ENCODE measurements around the gene PPM1G.

PPM1G gene

DNA sequence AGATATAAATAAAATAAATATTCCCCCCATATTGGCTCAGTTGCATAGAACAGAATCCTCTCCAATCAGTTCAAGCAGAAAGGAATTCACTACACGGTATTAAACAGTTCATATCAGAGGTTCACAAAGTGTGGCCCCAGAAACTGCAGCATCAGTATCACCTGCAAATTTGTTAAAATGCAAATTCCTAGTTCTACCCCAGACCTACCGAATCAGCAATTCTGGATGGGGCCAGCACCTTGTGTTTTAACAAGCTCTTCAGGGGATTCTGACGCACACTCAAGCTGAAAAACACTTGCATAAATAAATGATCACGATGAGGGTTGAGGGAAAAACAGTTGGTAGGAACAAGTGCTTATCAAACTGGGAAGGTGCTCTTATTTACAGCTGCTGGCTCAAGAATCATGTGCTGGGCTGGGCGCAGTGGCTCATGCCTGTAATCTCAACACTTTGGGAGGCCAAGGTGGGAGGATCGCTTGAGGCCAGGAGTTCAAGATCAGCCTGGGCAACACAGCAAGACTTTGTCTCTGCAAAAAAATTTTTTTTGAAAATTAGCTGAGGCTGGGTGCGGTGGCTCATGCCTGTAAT is 59.2 kb downstream of the PPM1G start:
- no peak for DNase-seq (ENCODE audit: insufficient read length, low spot score)
- TF ChIP-seq, protein P1, sequence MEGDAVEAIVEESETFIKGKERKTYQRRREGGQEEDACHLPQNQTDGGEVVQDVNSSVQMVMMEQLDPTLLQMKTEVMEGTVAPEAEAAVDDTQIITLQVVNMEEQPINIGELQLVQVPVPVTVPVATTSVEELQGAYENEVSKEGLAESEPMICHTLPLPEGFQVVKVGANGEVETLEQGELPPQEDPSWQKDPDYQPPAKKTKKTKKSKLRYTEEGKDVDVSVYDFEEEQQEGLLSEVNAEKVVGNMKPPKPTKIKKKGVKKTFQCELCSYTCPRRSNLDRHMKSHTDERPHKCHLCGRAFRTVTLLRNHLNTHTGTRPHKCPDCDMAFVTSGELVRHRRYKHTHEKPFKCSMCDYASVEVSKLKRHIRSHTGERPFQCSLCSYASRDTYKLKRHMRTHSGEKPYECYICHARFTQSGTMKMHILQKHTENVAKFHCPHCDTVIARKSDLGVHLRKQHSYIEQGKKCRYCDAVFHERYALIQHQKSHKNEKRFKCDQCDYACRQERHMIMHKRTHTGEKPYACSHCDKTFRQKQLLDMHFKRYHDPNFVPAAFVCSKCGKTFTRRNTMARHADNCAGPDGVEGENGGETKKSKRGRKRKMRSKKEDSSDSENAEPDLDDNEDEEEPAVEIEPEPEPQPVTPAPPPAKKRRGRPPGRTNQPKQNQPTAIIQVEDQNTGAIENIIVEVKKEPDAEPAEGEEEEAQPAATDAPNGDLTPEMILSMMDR (IDR thresholded peaks at IDR 0.05; ENCODE audit: insufficient read depth, missing control alignments), result no peak
- FAIRE-seq, result no peak

GRCh38 chr2:27347641-27348040 is 61.8 kb downstream of the PPM1G start:
- FAIRE-seq (no peak), DNase-seq (ENCODE audit: insufficient read length, low spot score) (no peak)
- TF ChIP-seq, protein P1 (IDR thresholded peaks at IDR 0.05; ENCODE audit: insufficient read depth, missing control alignments), result no peak

- TF ChIP-seq, protein P1 (IDR thresholded peaks at IDR 0.05; ENCODE audit: insufficient read depth, missing control alignments), result no peak
- FAIRE-seq, result no peak
- DNase-seq (ENCODE audit: insufficient read length, low spot score), result no peak
These were observed 73.2 kb downstream of the PPM1G start for GRCh38 chr2:27336173-27336572.

DNA sequence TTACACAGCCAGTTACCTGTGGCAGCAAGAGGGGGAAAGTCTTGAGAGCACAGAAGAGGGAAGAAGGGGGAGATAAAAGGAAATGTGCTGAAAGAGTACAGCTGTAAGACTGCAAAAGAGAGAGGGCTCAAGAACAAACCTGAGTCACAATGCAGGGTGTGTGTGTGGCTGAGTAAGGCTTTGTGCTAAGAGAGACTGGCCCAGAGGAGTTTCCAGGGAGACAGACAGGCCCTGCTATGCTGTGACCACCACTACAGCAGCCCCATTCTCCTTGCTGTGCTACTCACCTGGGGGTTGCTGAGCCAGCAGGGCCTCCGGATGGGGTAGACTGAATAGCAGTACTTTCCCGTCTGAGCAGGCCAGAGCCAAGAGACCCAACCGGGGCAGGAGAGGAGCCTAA is 74.1 kb downstream of the PPM1G start:
- FAIRE-seq (no peak), DNase-seq (ENCODE audit: insufficient read length, low spot score) (no peak)
- TF ChIP-seq, protein P1 (IDR thresholded peaks at IDR 0.05; ENCODE audit: insufficient read depth, missing control alignments), result no peak

Data from D721Med (cell line).